ENCODE data around the gene TBC1D12.

GRCh38 chr10:94493463-94493862 lies 91.1 kb downstream of the TBC1D12 start:
- TF ChIP-seq EZH2 (optimal IDR thresholded peaks at IDR 0.05; ENCODE audit: low read depth, low read length) = no peak
- TF ChIP-seq CTCF (IDR thresholded peaks at IDR 0.05; ENCODE audit: low read length) = no peak

All from MM.1S (cell line).